Body of pancreas (tissue), 4 donors: Measurements from ENCODE around the gene PPFIBP2. TPM values are rescaled to one million over a fixed set of nuclear protein-coding genes. Genes with fewer than 3 reads are reported as not detected.

Experiments used
- ATAC-seq: fragments of 150-250 bp; one replicate; pipeline ENCODE4 v1.9.1; 2016
- DNase-seq, 4 donors: peaks; one replicate each; pipeline ENCODE4 v3.0.0-alpha.2; 2019
- H3K27ac ChIP-seq, 4 donors: fragments of 200-600 bp; sonication (generic); 1 replicate in 3 of 4; 2 replicates in 1 of 4; pipeline versions ENCODE4 v1.5.1 to v1.6.1; 2016 to 2019; ENCODE audit warnings: mild to moderate bottlenecking in 1 of 4, mixed read lengths in 1 of 4, moderate library complexity in 1 of 4
- H3K27me3 ChIP-seq, 2 donors: fragments of 200-600 bp; sonication (generic); one replicate each; pipeline ENCODE4 v1.6.0; 2016; ENCODE audit warnings: mild to moderate bottlenecking in 1 of 2
- H3K36me3 ChIP-seq, 2 donors: fragments of 200-600 bp; sonication (generic); replicated peaks in 1 of 2; 2 replicates each; pipeline ENCODE4 v1.5.1; 2016; ENCODE audit warnings: low read depth in 2 of 2; ENCODE audit not compliant: insufficient read depth in 1 of 2
- H3K4me1 ChIP-seq: fragments of 200-600 bp; sonication (generic); one replicate; pipeline ENCODE4 v1.6.0; 2016
- H3K4me3 ChIP-seq, 2 donors: fragments of 200-600 bp; sonication (generic); 1 replicate in 1 of 2; 2 replicates in 1 of 2; pipeline ENCODE4 v1.5.1; 2016 to 2019
- H3K9me3 ChIP-seq, 3 donors: fragments of 200-600 bp; sonication (generic); 1 replicate in 2 of 3; 2 replicates in 1 of 3; pipeline ENCODE4 v1.5.1; 2016
- POLR2A ChIP-seq, 3 donors: fragments of 450-650 bp; IDR thresholded peaks; one replicate each; pipeline ENCODE4 v1.6.1; 2016; ENCODE audit warnings: antibody characterized with exemption in 3 of 3, mild to moderate bottlenecking in 2 of 3
- WGBS, 2 donors: methylation state at CpG; one replicate each; pipeline ENCODE4 v1.1.5; 2017; 5-methylcytosine and 5-hydroxymethylcytosine counted together
- intact Hi-C: fragments of 100-400 bp; cut with DNase I; formaldehyde crosslinking; loops from one replicate; pipeline ENCODE4 v1.15.1; 2023
- total RNA-seq, 2 donors: library from RNA; depleted of rRNA; stranded (reverse); fragments of >200 nt; gene quantifications; one replicate each; pipeline ENCODE4 v1.1.0, GENCODE V29; 2016
- TF ChIP-seq, protein P1 (sequence below), 7 experiments: fragments of 450-650 bp in 4 of 7; fragments of 200-600 bp in 3 of 7; sonication (generic) in 3 of 7; IDR thresholded peaks; one replicate each; pipeline ENCODE4 v1.5.1; 2016 to 2019; ENCODE audit warnings: antibody characterized with exemption in 7 of 7

Gene PPFIBP2
- total RNA-seq, 2 donors from 2014 or later, result 34.9 to 35.3 TPM

DNA sequence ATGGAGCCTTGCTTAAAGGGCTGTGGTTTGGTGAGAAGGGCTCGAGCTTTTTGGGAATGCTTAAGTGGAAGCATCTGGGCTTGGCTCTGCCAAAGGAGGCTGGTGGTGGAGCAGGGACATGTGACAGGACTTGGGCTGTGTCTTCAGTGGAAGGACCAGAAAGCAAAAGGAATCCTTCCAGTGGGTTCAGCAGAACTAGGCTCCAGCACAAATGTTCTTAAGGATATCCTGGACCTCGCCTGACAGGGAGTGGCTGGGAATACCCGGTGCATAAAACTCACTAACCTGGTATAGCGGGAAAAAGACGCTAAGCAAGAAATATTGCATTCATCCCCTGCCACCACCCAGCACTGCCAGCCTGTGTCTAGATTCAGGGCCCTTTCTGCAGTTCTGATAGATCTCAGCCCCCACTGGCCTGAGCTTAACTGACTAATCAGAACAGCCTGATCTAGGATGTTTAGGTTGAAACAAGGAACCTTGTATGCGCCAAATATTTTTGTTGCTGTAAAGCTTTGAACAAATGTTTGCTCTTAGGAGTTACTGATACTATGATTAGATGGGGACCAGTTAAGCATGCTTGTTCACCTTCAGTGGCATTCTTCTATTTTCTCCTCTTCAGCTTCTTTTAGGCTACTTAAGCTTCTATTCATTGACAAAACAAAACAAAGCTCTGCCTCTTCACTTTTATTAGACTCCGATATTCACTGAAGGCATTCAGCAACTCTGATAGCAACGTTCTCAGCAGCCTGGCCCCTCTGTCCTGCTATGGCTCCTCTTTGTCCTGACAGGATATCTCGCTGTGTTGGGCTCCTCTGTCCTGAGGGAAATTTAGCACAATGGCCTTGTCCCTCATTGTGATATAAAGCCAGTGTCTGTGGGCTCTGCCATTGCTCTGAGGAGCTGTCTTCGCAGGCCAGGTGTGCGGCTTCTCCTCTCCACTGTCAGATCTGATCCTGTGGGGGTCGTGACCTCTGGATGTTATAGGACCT, 25.0 kb downstream of the PPFIBP2 start:
- no peak overlapping the region for H3K27ac ChIP-seq
- ATAC-seq (no peak), DNase-seq (no peak)
- H3K4me1 ChIP-seq, result peaks cover 4% of the 10 kb centered on the region
- no peaks in the 10 kb centered on the region for H3K36me3 ChIP-seq
- TF ChIP-seq POLR2A (IDR thresholded peaks at IDR 0.05), result no peak
- TF ChIP-seq, protein P1, sequence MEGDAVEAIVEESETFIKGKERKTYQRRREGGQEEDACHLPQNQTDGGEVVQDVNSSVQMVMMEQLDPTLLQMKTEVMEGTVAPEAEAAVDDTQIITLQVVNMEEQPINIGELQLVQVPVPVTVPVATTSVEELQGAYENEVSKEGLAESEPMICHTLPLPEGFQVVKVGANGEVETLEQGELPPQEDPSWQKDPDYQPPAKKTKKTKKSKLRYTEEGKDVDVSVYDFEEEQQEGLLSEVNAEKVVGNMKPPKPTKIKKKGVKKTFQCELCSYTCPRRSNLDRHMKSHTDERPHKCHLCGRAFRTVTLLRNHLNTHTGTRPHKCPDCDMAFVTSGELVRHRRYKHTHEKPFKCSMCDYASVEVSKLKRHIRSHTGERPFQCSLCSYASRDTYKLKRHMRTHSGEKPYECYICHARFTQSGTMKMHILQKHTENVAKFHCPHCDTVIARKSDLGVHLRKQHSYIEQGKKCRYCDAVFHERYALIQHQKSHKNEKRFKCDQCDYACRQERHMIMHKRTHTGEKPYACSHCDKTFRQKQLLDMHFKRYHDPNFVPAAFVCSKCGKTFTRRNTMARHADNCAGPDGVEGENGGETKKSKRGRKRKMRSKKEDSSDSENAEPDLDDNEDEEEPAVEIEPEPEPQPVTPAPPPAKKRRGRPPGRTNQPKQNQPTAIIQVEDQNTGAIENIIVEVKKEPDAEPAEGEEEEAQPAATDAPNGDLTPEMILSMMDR (IDR thresholded peaks at IDR 0.05), result no peak
- WGBS, 2 donors, result 80 to 87% methylated on average over 12 of the region's 12 CpGs
- H3K4me3 ChIP-seq, result no peak overlapping the region
- no peaks in the 10 kb centered on the region for H3K9me3 ChIP-seq
- no peaks in the 10 kb centered on the region for H3K27me3 ChIP-seq
- intact Hi-C loops, result no loop called here

DNA sequence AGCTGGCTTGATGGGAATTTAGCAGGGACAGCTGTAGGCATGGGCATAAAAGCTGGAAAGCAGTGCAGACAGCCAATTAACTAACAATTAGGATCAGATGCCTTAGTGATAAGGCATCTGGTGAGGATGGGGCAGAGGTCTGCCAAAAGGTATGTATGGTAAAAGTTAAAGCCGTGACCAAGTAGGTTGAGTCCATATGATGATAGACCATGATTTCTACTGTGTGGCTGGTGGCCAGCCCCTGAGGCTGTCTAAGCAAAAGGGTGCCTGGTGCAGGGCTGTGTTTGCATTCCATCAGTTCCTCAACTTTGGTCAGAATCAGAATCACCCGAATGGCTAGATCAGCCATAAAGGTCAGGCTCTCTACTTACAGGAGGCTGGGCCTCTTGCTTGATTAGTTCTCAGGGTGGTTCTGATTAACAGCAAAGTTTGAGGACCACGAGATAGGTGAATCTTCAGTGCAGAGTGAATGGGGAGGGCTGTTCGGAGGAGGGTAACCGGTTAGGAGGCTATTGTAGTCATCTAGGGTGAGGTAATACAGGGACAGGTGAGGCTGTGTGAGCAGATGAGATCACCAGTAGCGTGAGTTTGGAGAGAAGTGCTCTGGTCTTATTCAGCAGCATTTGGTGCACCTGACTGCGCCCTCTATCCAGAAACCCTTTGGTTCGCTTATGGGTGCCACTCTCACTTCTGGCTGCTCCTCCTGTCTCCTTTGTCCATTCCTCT, 27.2 kb downstream of the PPFIBP2 start:
- Histone ChIP-seq H3K4me3 (no peak overlapping the region), H3K27ac (no peak overlapping the region), H3K36me3 (no peaks in the 10 kb centered on the region), H3K27me3 (no peaks in the 10 kb centered on the region), H3K4me1 (no peaks in the 10 kb centered on the region), H3K9me3 (no peaks in the 10 kb centered on the region)
- WGBS, 2 donors, result 82 to 89% methylated on average over 8 of the region's 8 CpGs
- DNase-seq (no peak), ATAC-seq (no peak)
- TF ChIP-seq POLR2A (IDR thresholded peaks at IDR 0.05), result no peak
- TF ChIP-seq, protein P1 (IDR thresholded peaks at IDR 0.05), result no peak
- intact Hi-C loops, result no loop called here

- no peaks in the 10 kb centered on the region for H3K36me3 ChIP-seq
- 86 to 100% methylated on average over 1 of the region's 1 CpG for WGBS, 2 donors
- no peak for ATAC-seq
- no peak for DNase-seq
- H3K27ac ChIP-seq, result no peak overlapping the region
- H3K27me3 ChIP-seq, result no peaks in the 10 kb centered on the region
- no peaks in the 10 kb centered on the region for H3K4me1 ChIP-seq
- H3K9me3 ChIP-seq, result no peaks in the 10 kb centered on the region
- intact Hi-C loops, result no loop called here
- TF ChIP-seq POLR2A (IDR thresholded peaks at IDR 0.05), result no peak
- TF ChIP-seq, protein P1 (IDR thresholded peaks at IDR 0.05), result no peak
- no peak overlapping the region for H3K4me3 ChIP-seq
Measured at GRCh38 chr11:7543302-7543701, 29.5 kb downstream of the PPFIBP2 start.

- 80 to 94% methylated on average over 3 of the region's 3 CpGs for WGBS, 2 donors
- H3K36me3 ChIP-seq, result no peaks in the 10 kb centered on the region
- intact Hi-C loops, result no loop called here
- H3K27me3 ChIP-seq, result no peaks in the 10 kb centered on the region
- ATAC-seq (no peak), DNase-seq (no peak)
- no peak overlapping the region for H3K27ac ChIP-seq
- no peaks in the 10 kb centered on the region for H3K9me3 ChIP-seq
- H3K4me3 ChIP-seq, result no peak overlapping the region
- TF ChIP-seq, protein P1 (IDR thresholded peaks at IDR 0.05), result no peak
- no peak for TF ChIP-seq POLR2A (IDR thresholded peaks at IDR 0.05)
- no peaks in the 10 kb centered on the region for H3K4me1 ChIP-seq
Measured at GRCh38 chr11:7544021-7544420, 30.2 kb downstream of the PPFIBP2 start.
